ENCODE measurements around the gene SELENON. TPM values are rescaled to one million over a fixed set of nuclear protein-coding genes. Genes with fewer than 3 reads are reported as not detected.

The SELENON gene
- total and polyA plus RNA-seq, 4 donors: 35.9 to 88.8 (median 48.3) TPM

GRCh38 chr1:25856856-25857255 is 56.9 kb downstream of the SELENON start:
- 92 to 93% methylated on average over 11 of the region's 11 CpGs for WGBS, 2 donors

GRCh38 chr1:25858494-25858893 is 58.5 kb downstream of the SELENON start:
- WGBS, 2 donors: 29 to 42% methylated on average over 7 of the region's 7 CpGs
- Histone ChIP-seq H3K27ac (ENCODE audit: low read depth in 1 of 2, low read length in 1 of 2) (no peak overlapping the region), H3K27me3 (ENCODE audit: control insufficient read depth in 3 of 3, insufficient read depth in 3 of 3, low read length in 2 of 3) (no peaks in the 10 kb centered on the region), H3K9ac (ENCODE audit: insufficient read depth in 1 of 2, low read length in 2 of 2) (no peak overlapping the region), H3K9me3 (ENCODE audit: control insufficient read depth in 4 of 4, insufficient read depth in 3 of 4, low read length in 3 of 4) (no peaks in the 10 kb centered on the region), H3K4me1 (ENCODE audit: control insufficient read depth in 5 of 5, insufficient read depth in 5 of 5, low read length in 5 of 5) (peaks cover 0 to 8% (median 3%) of the 10 kb centered on the region in 5 donors), H3K4me3 (no peak overlapping the region), H3K36me3 (ENCODE audit: control insufficient read depth in 4 of 4, insufficient read depth in 4 of 4, low read length in 4 of 4) (peaks cover 0 to 10% (median 4%) of the 10 kb centered on the region in 4 donors)
- ATAC-seq (ENCODE audit: insufficient read depth, low FRiP score) (no peak), DNase-seq (no peak)
- TF ChIP-seq CTCF (IDR thresholded peaks at IDR 0.05; ENCODE audit: control extremely low read depth, extremely low read depth): no peak

More at GRCh38 chr1:25856856-25857255, 56.9 kb downstream of the SELENON start:
- Histone ChIP-seq H3K4me3 (no peak overlapping the region), H3K27me3 (ENCODE audit: control insufficient read depth in 3 of 3, insufficient read depth in 3 of 3, low read length in 2 of 3) (no peaks in the 10 kb centered on the region), H3K27ac (ENCODE audit: low read depth in 1 of 2, low read length in 1 of 2) (no peak overlapping the region), H3K9ac (ENCODE audit: insufficient read depth in 1 of 2, low read length in 2 of 2) (no peak overlapping the region), H3K9me3 (ENCODE audit: control insufficient read depth in 4 of 4, insufficient read depth in 3 of 4, low read length in 3 of 4) (no peaks in the 10 kb centered on the region), H3K4me1 (ENCODE audit: control insufficient read depth in 5 of 5, insufficient read depth in 5 of 5, low read length in 5 of 5) (peaks cover 0 to 8% (median 3%) of the 10 kb centered on the region in 5 donors), H3K36me3 (ENCODE audit: control insufficient read depth in 4 of 4, insufficient read depth in 4 of 4, low read length in 4 of 4) (no peaks in the 10 kb centered on the region)
- no peak for TF ChIP-seq CTCF (IDR thresholded peaks at IDR 0.05; ENCODE audit: control extremely low read depth, extremely low read depth)
- ATAC-seq (ENCODE audit: insufficient read depth, low FRiP score) (no peak), DNase-seq (no peak)

GRCh38 chr1:25858906-25859789 is 59.2 kb downstream of the SELENON start, which contains the start of gene AUNIP:
AUNIP (minus strand) TSS chr1:25859457; CDS start chr1:25859357, 100 bp downstream.
- H3K27ac ChIP-seq (ENCODE audit: low read depth in 1 of 2, low read length in 1 of 2): peak within 1 kb of the TSS; percentile 52 to 74
- 1 to 2% methylated on average over 68 to 77 of the region's 77 CpGs for WGBS, 2 donors
- no peak for TF ChIP-seq CTCF (IDR thresholded peaks at IDR 0.05; ENCODE audit: control extremely low read depth, extremely low read depth)

More at GRCh38 chr1:25858906-25859789, 59.2 kb downstream of the SELENON start, which contains the start of gene AUNIP:
- Histone ChIP-seq H3K4me1 (ENCODE audit: control insufficient read depth in 5 of 5, insufficient read depth in 5 of 5, low read length in 5 of 5) (peaks cover 0 to 8% (median 3%) of the 10 kb centered on the region in 5 donors), H3K9me3 (ENCODE audit: control insufficient read depth in 4 of 4, insufficient read depth in 3 of 4, low read length in 3 of 4) (no peaks in the 10 kb centered on the region), H3K36me3 (ENCODE audit: control insufficient read depth in 4 of 4, insufficient read depth in 4 of 4, low read length in 4 of 4) (peaks cover 0 to 10% (median 4%) of the 10 kb centered on the region in 4 donors), H3K4me3 (peak within 1 kb of the TSS; percentile 37), H3K27me3 (ENCODE audit: control insufficient read depth in 3 of 3, insufficient read depth in 3 of 3, low read length in 2 of 3) (no peaks in the 10 kb centered on the region), H3K9ac (ENCODE audit: insufficient read depth in 1 of 2, low read length in 2 of 2) (peak within 1 kb of the TSS; percentile 46 to 87)
- ATAC-seq (ENCODE audit: insufficient read depth, low FRiP score) (peak; percentile 94), DNase-seq (peak; percentile 90 to 92 (median 90))
